Measurements from ENCODE around the gene COX20.

Gene COX20

DNA sequence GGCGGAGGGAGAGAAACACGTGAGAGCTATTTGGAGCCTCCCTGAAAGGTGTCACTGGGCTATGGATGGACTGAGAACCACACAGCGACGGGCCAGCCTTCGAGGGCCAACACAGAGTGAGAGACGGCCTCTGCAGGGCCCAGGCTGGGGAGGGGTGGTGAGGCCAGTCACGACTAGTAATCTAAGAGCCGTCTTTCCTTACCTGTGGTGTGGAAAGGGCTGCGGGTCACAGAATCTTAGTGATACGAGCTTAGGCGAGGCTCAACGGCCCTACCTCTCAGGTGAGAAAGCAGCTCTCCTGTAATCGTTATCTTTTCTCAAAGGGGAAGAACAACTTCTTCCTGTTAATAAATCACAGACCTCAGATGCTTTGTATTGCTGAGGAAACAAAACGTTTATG is 33.4 kb upstream of the COX20 start:
- Histone ChIP-seq H3K4me1 (ENCODE audit: control insufficient read depth, insufficient read depth, low read length) (no peaks in the 10 kb centered on the region), H3K36me3 (ENCODE audit: control insufficient read depth, insufficient read depth, low read length) (no peaks in the 10 kb centered on the region), H3K27me3 (ENCODE audit: control insufficient read depth, insufficient read depth, low read length) (no peaks in the 10 kb centered on the region), H3K9ac (ENCODE audit: low read length) (no peak overlapping the region), H3K9me3 (ENCODE audit: control insufficient read depth, low read length) (no peaks in the 10 kb centered on the region), H3K4me3 (ENCODE audit: low read length) (no peak overlapping the region)

DNA sequence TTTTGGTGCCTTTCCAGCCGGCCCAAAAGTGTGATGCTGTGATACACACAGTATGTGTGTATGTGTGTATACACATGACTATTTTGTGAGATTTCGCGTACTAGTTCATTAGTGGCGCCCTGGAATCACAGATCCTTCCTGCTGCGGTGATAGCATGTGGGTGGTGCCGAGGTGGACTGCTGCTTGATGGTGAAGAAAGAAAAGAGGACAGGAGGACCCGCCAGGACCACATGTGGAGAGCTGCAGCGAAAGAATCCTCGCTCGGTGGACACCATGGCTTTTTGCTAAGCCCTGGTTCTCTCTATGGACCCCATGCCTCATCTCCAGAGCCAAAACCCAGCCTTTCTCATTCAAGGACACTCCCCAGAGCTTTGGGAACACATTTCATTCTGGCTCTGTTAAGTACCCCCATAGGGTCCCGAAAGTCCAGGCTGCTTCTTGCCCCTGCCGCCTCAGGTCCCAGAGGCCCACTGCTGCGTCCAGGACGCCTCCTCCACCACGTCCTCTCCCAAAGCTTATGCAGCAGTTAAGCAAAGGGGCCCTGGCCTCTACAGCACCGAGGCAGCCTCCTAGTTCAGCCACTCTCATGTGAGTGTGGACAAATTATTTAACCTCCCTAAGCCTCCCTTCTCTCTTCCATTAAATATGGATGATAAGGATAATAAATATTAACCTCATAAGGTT is 32.8 kb upstream of the COX20 start:
- Histone ChIP-seq H3K4me3 (ENCODE audit: low read length) (no peak overlapping the region), H3K9me3 (ENCODE audit: control insufficient read depth, low read length) (no peaks in the 10 kb centered on the region), H3K36me3 (ENCODE audit: control insufficient read depth, insufficient read depth, low read length) (no peaks in the 10 kb centered on the region), H3K9ac (ENCODE audit: low read length) (no peak overlapping the region), H3K4me1 (ENCODE audit: control insufficient read depth, insufficient read depth, low read length) (no peaks in the 10 kb centered on the region), H3K27me3 (ENCODE audit: control insufficient read depth, insufficient read depth, low read length) (no peaks in the 10 kb centered on the region)

DNA sequence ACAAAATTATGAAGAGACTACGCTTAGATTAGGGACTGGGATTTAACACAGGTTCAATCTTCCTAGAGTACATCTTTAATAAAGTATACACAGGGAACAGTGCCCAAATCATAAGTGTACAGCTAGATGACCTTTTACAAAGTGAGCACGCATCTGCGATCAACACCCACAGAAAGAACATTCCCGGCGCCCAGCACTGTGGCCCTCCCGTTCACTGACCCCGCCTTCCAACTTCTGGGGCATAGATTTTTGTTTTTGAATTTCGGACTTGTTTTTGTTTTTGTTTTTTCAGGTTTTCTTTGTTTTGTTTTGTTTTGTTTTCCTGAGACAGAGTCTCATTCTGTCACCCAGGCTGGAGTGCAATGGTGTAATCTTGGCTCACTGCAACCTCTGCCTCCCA is 30.6 kb upstream of the COX20 start:
- Histone ChIP-seq H3K9ac (ENCODE audit: low read length) (no peak overlapping the region), H3K27me3 (ENCODE audit: control insufficient read depth, insufficient read depth, low read length) (no peaks in the 10 kb centered on the region), H3K9me3 (ENCODE audit: control insufficient read depth, low read length) (no peaks in the 10 kb centered on the region), H3K36me3 (ENCODE audit: control insufficient read depth, insufficient read depth, low read length) (no peaks in the 10 kb centered on the region), H3K4me1 (ENCODE audit: control insufficient read depth, insufficient read depth, low read length) (no peaks in the 10 kb centered on the region), H3K4me3 (ENCODE audit: low read length) (no peak overlapping the region)

DNA sequence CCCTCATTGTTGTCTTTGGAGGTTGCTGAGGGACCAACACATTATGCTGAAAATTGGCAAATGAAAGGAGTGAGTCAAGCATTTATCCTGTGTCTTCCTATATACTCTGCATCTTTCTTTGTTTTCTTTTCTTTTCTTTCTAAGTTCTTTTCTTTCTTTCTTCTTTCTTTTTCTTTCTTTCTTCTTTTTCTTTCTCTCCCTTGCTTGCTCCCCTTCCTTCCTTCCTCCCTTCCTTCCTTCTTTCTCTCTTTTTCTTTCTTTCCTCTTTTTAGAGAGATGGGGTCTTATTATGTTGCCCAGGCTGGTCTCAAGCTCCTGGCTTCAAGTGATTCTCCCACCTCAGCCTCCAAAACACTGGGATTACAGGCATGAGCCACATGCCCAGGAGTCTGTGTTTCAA is 28.3 kb upstream of the COX20 start:
- Histone ChIP-seq H3K4me1 (ENCODE audit: control insufficient read depth, insufficient read depth, low read length) (no peaks in the 10 kb centered on the region), H3K9me3 (ENCODE audit: control insufficient read depth, low read length) (no peaks in the 10 kb centered on the region), H3K27me3 (ENCODE audit: control insufficient read depth, insufficient read depth, low read length) (no peaks in the 10 kb centered on the region), H3K4me3 (ENCODE audit: low read length) (no peak overlapping the region), H3K36me3 (ENCODE audit: control insufficient read depth, insufficient read depth, low read length) (no peaks in the 10 kb centered on the region), H3K9ac (ENCODE audit: low read length) (no peak overlapping the region)

DNA sequence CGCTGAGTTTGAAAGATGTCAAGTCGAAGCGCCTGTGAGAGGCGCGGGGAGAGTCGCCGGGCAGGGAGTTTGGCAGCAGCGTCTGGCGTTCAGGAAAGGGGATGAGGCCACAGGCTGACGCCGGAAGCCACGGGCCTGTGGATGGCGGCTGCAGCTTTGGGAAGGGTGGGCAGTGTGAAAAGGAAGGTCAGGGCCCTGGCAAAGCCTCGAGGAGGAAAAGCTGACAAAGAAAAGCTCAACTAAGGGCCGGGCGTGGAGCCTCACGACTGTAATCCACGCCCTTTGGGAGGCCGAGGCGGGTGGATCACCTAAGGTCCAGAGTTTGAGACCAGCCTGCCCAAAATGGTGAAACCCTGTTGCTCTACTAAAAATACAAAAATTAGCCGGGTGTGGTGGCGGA is 25.2 kb upstream of the COX20 start:
- Histone ChIP-seq H3K4me3 (ENCODE audit: low read length) (no peak overlapping the region), H3K9ac (ENCODE audit: low read length) (no peak overlapping the region), H3K27me3 (ENCODE audit: control insufficient read depth, insufficient read depth, low read length) (no peaks in the 10 kb centered on the region), H3K36me3 (ENCODE audit: control insufficient read depth, insufficient read depth, low read length) (no peaks in the 10 kb centered on the region), H3K9me3 (ENCODE audit: control insufficient read depth, low read length) (no peaks in the 10 kb centered on the region), H3K4me1 (ENCODE audit: control insufficient read depth, insufficient read depth, low read length) (no peaks in the 10 kb centered on the region)

DNA sequence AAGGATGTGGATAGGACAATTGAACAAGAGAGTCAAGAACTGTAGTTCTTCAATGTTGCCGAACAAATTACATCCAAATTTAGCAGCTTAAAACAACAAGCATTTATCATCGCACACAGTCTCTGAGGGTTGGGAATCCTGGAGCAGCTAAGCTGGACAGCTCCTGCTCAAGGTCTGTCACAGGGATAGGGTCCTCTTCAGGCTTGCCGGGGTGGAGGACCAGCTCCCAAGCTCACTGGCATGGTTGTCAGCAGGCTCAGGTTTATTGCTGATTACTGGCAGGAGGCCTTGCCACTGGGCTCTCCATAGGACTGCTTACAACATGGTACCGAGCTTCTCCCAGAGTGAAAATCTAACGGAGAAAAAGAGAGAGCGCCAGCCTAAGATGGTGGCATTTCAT is 22.1 kb upstream of the COX20 start:
- H3K27me3 ChIP-seq (ENCODE audit: control insufficient read depth, insufficient read depth, low read length): no peaks in the 10 kb centered on the region
- no peaks in the 10 kb centered on the region for H3K36me3 ChIP-seq (ENCODE audit: control insufficient read depth, insufficient read depth, low read length)
- no peak overlapping the region for H3K9ac ChIP-seq (ENCODE audit: low read length)
- H3K4me1 ChIP-seq (ENCODE audit: control insufficient read depth, insufficient read depth, low read length): no peaks in the 10 kb centered on the region
- no peak overlapping the region for H3K4me3 ChIP-seq (ENCODE audit: low read length)
- no peaks in the 10 kb centered on the region for H3K9me3 ChIP-seq (ENCODE audit: control insufficient read depth, low read length)

DNA sequence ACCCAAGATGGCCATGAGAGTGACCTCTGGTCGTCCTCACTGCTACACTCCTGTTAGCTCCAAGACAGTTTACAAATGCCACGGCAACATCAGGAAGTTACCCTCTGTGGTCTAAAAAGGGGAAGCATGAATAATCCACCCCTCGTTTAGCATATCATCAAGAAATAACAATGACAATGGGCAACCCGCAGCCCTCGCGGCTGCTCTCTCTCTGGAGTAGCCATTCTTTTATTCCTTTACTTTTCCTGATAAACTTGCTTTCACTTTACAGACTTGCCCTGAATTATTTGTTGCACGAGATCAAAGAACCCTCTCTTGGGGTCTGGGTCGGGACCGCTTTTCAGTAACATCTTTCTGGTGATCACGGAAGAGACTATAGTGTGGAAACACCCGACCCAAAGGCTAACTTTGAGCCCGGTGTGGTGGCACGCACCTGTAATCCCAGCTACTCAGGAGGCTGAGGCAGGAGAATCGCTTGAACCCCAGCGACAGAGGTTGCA is 19.8 kb upstream of the COX20 start:
- no peak overlapping the region for H3K4me3 ChIP-seq (ENCODE audit: low read length)
- no peaks in the 10 kb centered on the region for H3K4me1 ChIP-seq (ENCODE audit: control insufficient read depth, insufficient read depth, low read length)
- no peak overlapping the region for H3K9ac ChIP-seq (ENCODE audit: low read length)
- no peaks in the 10 kb centered on the region for H3K9me3 ChIP-seq (ENCODE audit: control insufficient read depth, low read length)
- H3K36me3 ChIP-seq (ENCODE audit: control insufficient read depth, insufficient read depth, low read length): no peaks in the 10 kb centered on the region
- H3K27me3 ChIP-seq (ENCODE audit: control insufficient read depth, insufficient read depth, low read length): no peaks in the 10 kb centered on the region

DNA sequence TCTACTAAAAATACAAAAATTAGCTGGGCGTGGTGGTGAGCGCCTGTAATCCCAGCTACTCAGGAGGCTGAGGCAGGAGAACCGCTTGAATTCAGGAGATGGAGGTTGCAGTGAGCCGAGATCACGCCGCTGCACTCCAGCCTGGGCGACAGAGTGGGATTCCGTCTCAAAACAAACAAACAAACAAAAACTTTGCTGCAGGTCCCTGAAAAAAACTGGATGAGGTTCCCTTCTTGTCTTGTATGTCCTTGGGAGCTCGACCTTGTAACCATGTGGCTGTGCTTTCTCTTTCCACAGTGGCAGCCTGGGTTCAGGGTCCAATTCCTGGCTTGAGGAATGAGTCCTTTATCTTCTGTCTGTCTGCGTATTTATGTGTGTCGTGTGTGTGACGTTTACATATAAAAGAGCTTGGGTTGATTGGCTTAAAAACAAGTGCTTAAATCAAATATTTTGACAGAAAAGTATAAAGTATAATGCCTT is 18.0 kb upstream of the COX20 start:
- Histone ChIP-seq H3K4me3 (ENCODE audit: low read length) (no peak overlapping the region), H3K9me3 (ENCODE audit: control insufficient read depth, low read length) (no peaks in the 10 kb centered on the region), H3K27me3 (ENCODE audit: control insufficient read depth, insufficient read depth, low read length) (no peaks in the 10 kb centered on the region)

DNA sequence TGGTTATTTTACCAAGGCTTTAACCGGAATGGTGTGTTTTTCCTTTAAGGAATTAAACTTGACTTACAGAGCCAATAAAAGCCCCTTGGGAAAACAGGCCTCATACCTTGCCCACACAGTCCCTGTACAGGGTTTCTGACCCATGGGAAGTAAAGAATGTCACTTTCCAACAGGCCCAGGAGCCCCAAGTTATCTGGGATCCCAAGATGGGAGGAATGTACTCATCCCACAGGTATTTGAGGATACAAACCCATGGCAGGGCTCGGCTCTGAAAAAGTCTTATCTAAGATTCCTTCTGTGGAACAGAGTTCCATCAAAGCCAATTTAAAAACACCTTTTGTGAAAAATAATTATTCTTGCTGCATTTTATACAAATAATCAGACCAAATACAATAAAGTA is 15.3 kb upstream of the COX20 start:
- Histone ChIP-seq H3K36me3 (ENCODE audit: control insufficient read depth, insufficient read depth, low read length) (no peaks in the 10 kb centered on the region), H3K9ac (ENCODE audit: low read length) (no peak overlapping the region), H3K27me3 (ENCODE audit: control insufficient read depth, insufficient read depth, low read length) (no peaks in the 10 kb centered on the region), H3K9me3 (ENCODE audit: control insufficient read depth, low read length) (no peaks in the 10 kb centered on the region), H3K4me1 (ENCODE audit: control insufficient read depth, insufficient read depth, low read length) (no peaks in the 10 kb centered on the region), H3K4me3 (ENCODE audit: low read length) (no peak overlapping the region)

More for the DNA sequence above, 18.0 kb upstream of the COX20 start:
- no peaks in the 10 kb centered on the region for H3K36me3 ChIP-seq (ENCODE audit: control insufficient read depth, insufficient read depth, low read length)
- H3K4me1 ChIP-seq (ENCODE audit: control insufficient read depth, insufficient read depth, low read length): no peaks in the 10 kb centered on the region
- no peak overlapping the region for H3K9ac ChIP-seq (ENCODE audit: low read length)

DNA sequence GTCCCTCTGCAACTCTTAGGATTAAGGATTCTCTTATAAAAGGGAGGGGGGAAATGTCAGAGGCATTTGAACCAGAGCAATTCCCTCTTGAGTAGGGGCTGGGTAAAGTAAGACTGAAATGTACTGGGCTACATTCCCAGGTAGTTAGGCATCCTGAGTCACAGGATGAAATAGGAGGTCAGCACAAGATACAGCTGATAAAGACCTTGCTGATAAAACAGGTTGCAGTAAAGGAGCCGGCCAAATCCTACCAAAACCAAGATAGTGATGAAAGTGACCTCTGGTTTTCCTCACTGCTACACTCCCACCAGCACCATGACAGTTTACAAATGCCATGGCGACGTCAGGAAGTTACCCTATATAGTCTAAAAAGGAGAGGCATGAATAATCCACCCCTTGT is 14.3 kb upstream of the COX20 start:
- Histone ChIP-seq H3K27me3 (ENCODE audit: control insufficient read depth, insufficient read depth, low read length) (no peaks in the 10 kb centered on the region), H3K9me3 (ENCODE audit: control insufficient read depth, low read length) (no peaks in the 10 kb centered on the region), H3K9ac (ENCODE audit: low read length) (no peak overlapping the region), H3K36me3 (ENCODE audit: control insufficient read depth, insufficient read depth, low read length) (no peaks in the 10 kb centered on the region), H3K4me1 (ENCODE audit: control insufficient read depth, insufficient read depth, low read length) (no peaks in the 10 kb centered on the region), H3K4me3 (ENCODE audit: low read length) (no peak overlapping the region)

DNA sequence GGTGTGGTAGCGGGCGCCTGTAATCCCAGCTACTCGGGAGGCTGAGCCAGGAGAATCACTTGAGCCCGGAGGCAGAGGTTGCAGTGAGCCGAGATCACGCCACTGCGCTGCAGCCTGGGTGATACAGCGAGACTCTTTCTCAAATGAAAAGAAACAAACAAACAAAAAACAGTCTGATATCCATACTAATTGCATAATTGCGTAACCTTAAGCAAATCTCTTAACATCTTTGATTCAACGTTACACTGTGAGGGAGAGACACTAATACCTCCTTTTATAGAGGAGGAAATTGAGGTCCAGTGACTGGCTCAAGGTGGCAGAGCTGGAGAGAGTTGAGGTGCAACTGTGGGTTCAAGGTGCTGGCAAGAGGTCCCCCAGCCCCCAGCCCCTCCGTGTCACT is 12.6 kb upstream of the COX20 start:
- Histone ChIP-seq H3K4me1 (ENCODE audit: control insufficient read depth, insufficient read depth, low read length) (no peaks in the 10 kb centered on the region), H3K27me3 (ENCODE audit: control insufficient read depth, insufficient read depth, low read length) (no peaks in the 10 kb centered on the region), H3K4me3 (ENCODE audit: low read length) (no peak overlapping the region), H3K9me3 (ENCODE audit: control insufficient read depth, low read length) (no peaks in the 10 kb centered on the region), H3K36me3 (ENCODE audit: control insufficient read depth, insufficient read depth, low read length) (no peaks in the 10 kb centered on the region), H3K9ac (ENCODE audit: low read length) (no peak overlapping the region)

DNA sequence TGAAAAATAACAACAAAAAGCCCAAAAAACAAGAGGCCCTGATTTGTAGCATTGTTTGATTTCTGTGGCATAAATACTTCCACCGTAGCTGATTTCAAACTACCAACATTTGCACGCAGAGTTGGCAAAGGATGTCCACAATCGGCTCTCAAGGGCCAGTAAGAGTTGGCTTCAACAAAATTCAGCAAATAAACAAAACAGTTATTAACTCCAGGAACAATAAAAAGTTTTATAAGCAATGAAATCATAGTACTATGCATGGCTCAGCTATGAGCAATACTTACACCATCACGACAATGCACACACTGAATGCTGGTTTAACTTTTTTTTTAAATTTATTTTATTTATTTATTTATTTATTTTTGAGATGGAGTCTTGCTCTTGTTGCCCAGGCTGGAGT is 8.7 kb upstream of the COX20 start:
- Histone ChIP-seq H3K36me3 (ENCODE audit: control insufficient read depth, insufficient read depth, low read length) (no peaks in the 10 kb centered on the region), H3K4me3 (ENCODE audit: low read length) (no peak overlapping the region), H3K27me3 (ENCODE audit: control insufficient read depth, insufficient read depth, low read length) (no peaks in the 10 kb centered on the region), H3K9me3 (ENCODE audit: control insufficient read depth, low read length) (no peaks in the 10 kb centered on the region), H3K4me1 (ENCODE audit: control insufficient read depth, insufficient read depth, low read length) (no peaks in the 10 kb centered on the region), H3K9ac (ENCODE audit: low read length) (no peak overlapping the region)

DNA sequence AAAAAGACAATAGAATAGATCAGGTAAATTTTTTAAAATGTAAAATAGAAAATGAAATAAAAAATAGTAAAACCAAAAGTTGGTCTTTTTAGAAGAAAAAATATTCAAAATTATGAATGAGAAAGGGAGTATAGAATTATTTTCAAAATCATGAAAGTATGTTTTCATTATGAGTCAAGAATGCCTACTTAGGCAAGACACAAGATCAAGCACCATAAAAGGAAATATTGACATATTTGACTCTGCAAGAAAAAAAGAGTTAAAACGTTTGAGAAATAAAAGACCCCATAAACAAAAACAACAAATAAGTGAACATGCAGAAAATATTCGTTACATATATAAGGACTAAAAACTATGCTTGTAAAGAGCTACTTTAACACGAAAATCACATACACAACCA is 4.8 kb upstream of the COX20 start:
- no peaks in the 10 kb centered on the region for H3K4me1 ChIP-seq (ENCODE audit: control insufficient read depth, insufficient read depth, low read length)
- no peaks in the 10 kb centered on the region for H3K27me3 ChIP-seq (ENCODE audit: control insufficient read depth, insufficient read depth, low read length)
- H3K36me3 ChIP-seq (ENCODE audit: control insufficient read depth, insufficient read depth, low read length): no peaks in the 10 kb centered on the region
- no peak overlapping the region for H3K9ac ChIP-seq (ENCODE audit: low read length)
- no peaks in the 10 kb centered on the region for H3K9me3 ChIP-seq (ENCODE audit: control insufficient read depth, low read length)
- H3K4me3 ChIP-seq (ENCODE audit: low read length): no peak overlapping the region

Data from mucosa of stomach (tissue), 1 donor.